Activated B cell treated with CpG ODN at 0.5 μM for 24 hours (primary cell): ENCODE measurements around the gene UBFD1. TPM values are rescaled to one million over a fixed set of nuclear protein-coding genes. Genes with fewer than 3 reads are reported as not detected.

ENCODE experiments used
- ATAC-seq: fragments of 200-7000 bp; cut with Tn5 transposase; one replicate; pipeline ENCODE4 v1.10.0; 2021; ENCODE audit warnings: low read depth, mild to moderate bottlenecking, moderate library complexity
- CTCF ChIA-PET: fragments of 350-600 bp; sonication (Branson Sonifier 250); formaldehyde crosslinking; loops from one replicate; lab custom pipeline; 2021; ENCODE audit warnings: antibody characterized with exemption; lab: Charles Lee
- POLR2A ChIA-PET: fragments of 350-600 bp; sonication (Branson Sonifier 250); formaldehyde crosslinking; loops from one replicate; lab custom pipeline; 2021; ENCODE audit warnings: antibody characterized with exemption; lab: Charles Lee
- DNase-seq: peaks from one replicate; pipeline ENCODE4 v3.0.0; 2022
- H3K27ac Mint-ChIP-seq: one replicate; pipeline ENCODE4 v1.8.0; 2020; ENCODE audit warnings: mixed read lengths
- H3K27me3 Mint-ChIP-seq: one replicate; pipeline ENCODE4 v1.8.0; 2021; ENCODE audit warnings: mixed read lengths
- H3K36me3 Mint-ChIP-seq: one replicate; pipeline ENCODE4 v1.8.0; 2021; ENCODE audit warnings: low read depth, mixed read lengths
- H3K4me1 Mint-ChIP-seq: one replicate; pipeline ENCODE4 v1.8.0; 2021; ENCODE audit warnings: mixed read lengths
- H3K4me3 Mint-ChIP-seq: one replicate; pipeline ENCODE4 v1.8.0; 2020; ENCODE audit warnings: mild to moderate bottlenecking, mixed read lengths
- H3K9me3 Mint-ChIP-seq: one replicate; pipeline ENCODE4 v1.8.0; 2020; ENCODE audit warnings: mixed read lengths
- intact Hi-C: fragments of 100-400 bp; cut with micrococcal nuclease; formaldehyde crosslinking; loops from one replicate; pipeline ENCODE4 v1.15.1; 2024
- total RNA-seq: library from RNA; stranded (reverse); gene quantifications from 2 replicates; pipeline ENCODE4 v1.2.3, GENCODE V29; 2022
- TF ChIP-seq, protein P1 (sequence below): fragments of 200-600 bp; IDR thresholded peaks from one replicate; pipeline ENCODE4 v1.8.0; 2022; ENCODE audit warnings: antibody characterized with exemption, mild to moderate bottlenecking

Gene UBFD1
- total RNA-seq, 1 donor from 2014 or later = 52.2 TPM

- Mint-ChIP-seq H3K36me3 (peaks cover 60% of the 10 kb centered on the region), H3K27me3 (no peaks in the 10 kb centered on the region), H3K9me3 (no peaks in the 10 kb centered on the region), H3K4me1 (peaks cover 26% of the 10 kb centered on the region), H3K4me3 (no peak overlapping the region), H3K27ac (no peak overlapping the region)
- CTCF ChIA-PET = no interaction called here
- POLR2A ChIA-PET = no interaction called here
- intact Hi-C loops = no loop called here
- DNase-seq = no peak
- no peak for ATAC-seq
- TF ChIP-seq, protein P1, sequence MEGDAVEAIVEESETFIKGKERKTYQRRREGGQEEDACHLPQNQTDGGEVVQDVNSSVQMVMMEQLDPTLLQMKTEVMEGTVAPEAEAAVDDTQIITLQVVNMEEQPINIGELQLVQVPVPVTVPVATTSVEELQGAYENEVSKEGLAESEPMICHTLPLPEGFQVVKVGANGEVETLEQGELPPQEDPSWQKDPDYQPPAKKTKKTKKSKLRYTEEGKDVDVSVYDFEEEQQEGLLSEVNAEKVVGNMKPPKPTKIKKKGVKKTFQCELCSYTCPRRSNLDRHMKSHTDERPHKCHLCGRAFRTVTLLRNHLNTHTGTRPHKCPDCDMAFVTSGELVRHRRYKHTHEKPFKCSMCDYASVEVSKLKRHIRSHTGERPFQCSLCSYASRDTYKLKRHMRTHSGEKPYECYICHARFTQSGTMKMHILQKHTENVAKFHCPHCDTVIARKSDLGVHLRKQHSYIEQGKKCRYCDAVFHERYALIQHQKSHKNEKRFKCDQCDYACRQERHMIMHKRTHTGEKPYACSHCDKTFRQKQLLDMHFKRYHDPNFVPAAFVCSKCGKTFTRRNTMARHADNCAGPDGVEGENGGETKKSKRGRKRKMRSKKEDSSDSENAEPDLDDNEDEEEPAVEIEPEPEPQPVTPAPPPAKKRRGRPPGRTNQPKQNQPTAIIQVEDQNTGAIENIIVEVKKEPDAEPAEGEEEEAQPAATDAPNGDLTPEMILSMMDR = no peak
Observed at GRCh38 chr16:23572394-23572793, 14.9 kb downstream of the UBFD1 start.

DNA sequence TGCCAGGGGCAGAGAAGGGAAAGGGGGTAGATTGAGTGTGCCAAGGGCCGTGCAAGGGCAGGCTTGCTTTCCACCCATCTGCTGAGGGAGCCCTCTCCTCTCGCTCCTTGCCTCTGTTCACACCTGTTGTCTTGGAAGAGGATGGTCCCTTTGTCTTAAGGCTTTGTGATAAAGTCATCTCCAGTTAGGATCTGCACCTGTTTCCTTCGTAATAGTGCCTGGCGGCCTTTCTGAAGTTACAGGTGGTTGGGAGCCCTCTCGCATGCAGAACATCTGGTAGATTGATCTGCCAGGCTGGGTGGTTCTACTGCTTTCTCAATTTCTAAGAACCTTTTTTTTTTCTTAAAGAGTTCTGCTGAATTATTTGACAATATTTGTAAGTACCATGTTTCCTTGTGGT is 16.3 kb downstream of the UBFD1 start:
- DNase-seq = no peak
- no peak overlapping the region for H3K27ac Mint-ChIP-seq
- H3K4me1 Mint-ChIP-seq = peaks cover 26% of the 10 kb centered on the region
- H3K9me3 Mint-ChIP-seq = no peaks in the 10 kb centered on the region
- H3K4me3 Mint-ChIP-seq = no peak overlapping the region
- ChIA-PET POLR2A (interaction anchor here (0.8 kb wide), 1 partner anchor 15 kb away, joined by 3 read pairs; no protein-coding TSS in a partner anchor), CTCF (no interaction called here)
- peaks cover 54% of the 10 kb centered on the region for H3K36me3 Mint-ChIP-seq
- ATAC-seq = no peak
- intact Hi-C loops = no loop called here
- H3K27me3 Mint-ChIP-seq = no peaks in the 10 kb centered on the region
- TF ChIP-seq, protein P1 = no peak

DNA sequence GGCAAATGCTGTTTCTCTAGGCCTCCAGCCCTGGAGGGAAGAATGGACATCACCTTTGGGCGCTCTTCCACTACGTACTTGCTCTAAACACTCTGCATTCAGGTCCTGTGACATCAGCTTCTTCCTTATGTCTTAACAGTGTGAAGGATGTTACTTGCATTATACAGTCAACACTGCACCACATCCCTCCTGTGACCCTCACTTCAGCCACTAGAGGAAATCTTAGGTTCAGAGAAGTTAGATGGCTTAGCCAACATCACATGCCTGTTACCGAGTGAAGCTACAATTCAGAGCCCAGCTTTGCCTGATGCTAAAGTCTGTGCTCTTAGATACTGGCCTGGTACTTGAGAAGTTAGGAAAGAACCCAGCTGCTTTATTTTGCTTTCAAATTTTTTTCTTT is 18.3 kb downstream of the UBFD1 start:
- ATAC-seq (no peak), DNase-seq (no peak)
- ChIA-PET POLR2A (interaction anchor here (1.1 kb wide), 1 partner anchor 17 kb away, joined by 4 read pairs; no protein-coding TSS in a partner anchor), CTCF (no interaction called here)
- peaks cover 10% of the 10 kb centered on the region for H3K4me1 Mint-ChIP-seq
- H3K27ac Mint-ChIP-seq = no peak overlapping the region
- intact Hi-C loops = no loop called here
- H3K36me3 Mint-ChIP-seq = peaks cover 56% of the 10 kb centered on the region
- no peaks in the 10 kb centered on the region for H3K9me3 Mint-ChIP-seq
- no peak overlapping the region for H3K4me3 Mint-ChIP-seq
- H3K27me3 Mint-ChIP-seq = no peaks in the 10 kb centered on the region
- TF ChIP-seq, protein P1 = no peak

GRCh38 chr16:23577493-23577892 is 20.0 kb downstream of the UBFD1 start:
- ATAC-seq (no peak), DNase-seq (no peak)
- Mint-ChIP-seq H3K4me1 (no peaks in the 10 kb centered on the region), H3K27me3 (no peaks in the 10 kb centered on the region), H3K9me3 (no peaks in the 10 kb centered on the region), H3K4me3 (no peak overlapping the region), H3K27ac (no peak overlapping the region), H3K36me3 (peaks cover 62% of the 10 kb centered on the region)
- TF ChIP-seq, protein P1 = no peak
- ChIA-PET CTCF (no interaction called here), POLR2A (no interaction called here)
- intact Hi-C loops = no loop called here

DNA sequence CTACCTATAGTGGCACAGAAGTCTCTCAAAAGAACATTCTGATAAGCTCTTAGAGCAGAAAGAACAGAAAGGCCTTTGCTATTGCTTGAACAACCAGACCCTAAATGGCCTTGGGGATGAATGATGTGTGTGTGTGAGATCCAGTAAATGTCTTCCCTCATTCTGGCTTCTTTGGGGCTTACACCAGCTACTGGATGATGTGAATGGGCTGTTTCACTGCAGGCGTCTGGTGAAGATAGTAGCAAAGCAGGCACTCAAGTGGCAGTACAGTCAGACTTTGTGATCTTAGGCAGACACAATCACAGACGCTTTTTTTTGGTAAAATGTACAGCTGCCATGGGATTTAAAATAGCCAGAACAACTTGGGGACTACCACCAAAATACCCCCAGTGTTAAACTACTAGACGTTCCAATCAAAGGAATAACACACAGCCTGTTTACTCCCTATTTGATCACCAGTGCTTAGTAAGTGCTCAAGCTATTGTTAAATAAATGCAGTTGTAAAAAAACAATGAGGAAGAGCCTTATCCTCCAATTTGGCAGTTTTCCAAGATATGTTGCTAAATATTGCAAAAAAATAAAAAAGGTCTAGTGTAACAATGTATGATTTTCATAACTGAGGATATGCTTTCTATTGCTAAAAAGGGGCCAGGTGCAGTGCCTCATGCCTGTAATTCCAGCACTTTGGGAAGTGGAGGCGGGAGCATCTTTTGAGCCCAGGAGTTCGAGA is 20.7 kb downstream of the UBFD1 start:
- TF ChIP-seq, protein P1 = no peak
- intact Hi-C loops = no loop called here
- no peaks in the 10 kb centered on the region for H3K9me3 Mint-ChIP-seq
- no peak overlapping the region for H3K4me3 Mint-ChIP-seq
- no peak for DNase-seq
- ATAC-seq = no peak
- no peaks in the 10 kb centered on the region for H3K27me3 Mint-ChIP-seq
- peaks cover 65% of the 10 kb centered on the region for H3K36me3 Mint-ChIP-seq
- ChIA-PET CTCF (no interaction called here), POLR2A (no interaction called here)
- H3K4me1 Mint-ChIP-seq = no peaks in the 10 kb centered on the region
- H3K27ac Mint-ChIP-seq = no peak overlapping the region
